WTC11 (cell line): ENCODE data around the gene NEDD4L. TPM values are rescaled to one million over a fixed set of nuclear protein-coding genes. Genes with fewer than 3 reads are reported as not detected.

Experiments
- ATAC-seq: fragments of 200-7000 bp; cut with Tn5 transposase; 2 replicates; pipeline ENCODE4 v1.10.0; 2021; ENCODE audit warnings: mild to moderate bottlenecking, moderate library complexity
- CTCF ChIA-PET: fragments of 300-600 bp; sonication (Branson Sonifier 250); formaldehyde crosslinking; loops from one replicate; lab custom pipeline; 2021; ENCODE audit warnings: antibody characterized with exemption; lab: Charles Lee
- POLR2A ChIA-PET: fragments of 350-600 bp; sonication (Branson Sonifier 250); formaldehyde crosslinking; loops from one replicate; lab custom pipeline; 2021; ENCODE audit warnings: antibody characterized with exemption; lab: Charles Lee
- DNase-seq: peaks from one replicate; pipeline ENCODE4 v3.0.0; 2021; ENCODE audit warnings: low spot score
- H3K27ac Mint-ChIP-seq: 2 replicates; pipeline ENCODE4 v1.8.0; 2021; ENCODE audit warnings: mixed read lengths
- H3K27me3 Mint-ChIP-seq: 2 replicates; pipeline ENCODE4 v1.8.0; 2021; ENCODE audit warnings: low read depth, mild to moderate bottlenecking, moderate library complexity, mixed read lengths
- H3K36me3 Mint-ChIP-seq: 2 replicates; pipeline ENCODE4 v1.8.0; 2021; ENCODE audit warnings: mixed read lengths
- H3K4me1 Mint-ChIP-seq: 2 replicates; pipeline ENCODE4 v1.8.0; 2022; ENCODE audit warnings: mixed read lengths
- H3K4me3 Mint-ChIP-seq: 2 replicates; pipeline ENCODE4 v1.8.0; 2021; ENCODE audit warnings: mild to moderate bottlenecking, moderate library complexity, mixed read lengths
- H3K9me3 Mint-ChIP-seq: 2 replicates; pipeline ENCODE4 v1.8.0; 2021; ENCODE audit warnings: mixed read lengths
- ATF3 ChIP-seq: sonication (generic); formaldehyde crosslinking; conservative IDR thresholded peaks from 2 replicates; pipeline ENCODE4 v1.8.1; 2022; ENCODE audit warnings: mild to moderate bottlenecking, missing genetic modification reagents
- CBFB ChIP-seq: sonication (generic); formaldehyde crosslinking; IDR thresholded peaks from 2 replicates; pipeline ENCODE4 v1.8.1; 2022; ENCODE audit warnings: mild to moderate bottlenecking, low read depth, missing genetic modification reagents
- E2F4 ChIP-seq: sonication (generic); formaldehyde crosslinking; IDR thresholded peaks from 2 replicates; pipeline ENCODE4 v1.8.1; 2022; ENCODE audit warnings: low read depth, mild to moderate bottlenecking, moderate library complexity, missing genetic modification reagents, borderline replicate concordance
- FOXJ3 ChIP-seq: sonication (generic); formaldehyde crosslinking; IDR thresholded peaks from 2 replicates; pipeline ENCODE4 v1.9.0; 2021; ENCODE audit warnings: missing genetic modification reagents, mild to moderate bottlenecking, borderline replicate concordance
- GABPB1 ChIP-seq: sonication (generic); formaldehyde crosslinking; IDR thresholded peaks from 2 replicates; pipeline ENCODE4 v1.8.1; 2023; ENCODE audit warnings: mild to moderate bottlenecking, missing genetic modification reagents
- GTF2I ChIP-seq: fragments of 250-450 bp; sonication (Bioruptor Pico); conservative IDR thresholded peaks from 2 replicates; pipeline ENCODE4 v1.4.0; 2021; ENCODE audit warnings: mild to moderate bottlenecking
- JUN ChIP-seq: sonication (generic); formaldehyde crosslinking; IDR thresholded peaks from 2 replicates; pipeline ENCODE4 v1.8.0; 2023; ENCODE audit warnings: mild to moderate bottlenecking, missing genetic modification reagents
- KAT7 ChIP-seq: sonication (generic); formaldehyde crosslinking; IDR thresholded peaks from 2 replicates; pipeline ENCODE4 v1.8.1; 2023; ENCODE audit warnings: missing genetic modification reagents, mild to moderate bottlenecking, borderline replicate concordance
- MLX ChIP-seq: sonication (generic); formaldehyde crosslinking; IDR thresholded peaks from 2 replicates; pipeline ENCODE4 v1.8.1; 2023; ENCODE audit warnings: mild to moderate bottlenecking, missing genetic modification reagents, moderate library complexity
- NFYB ChIP-seq: sonication (generic); formaldehyde crosslinking; conservative IDR thresholded peaks from 2 replicates; pipeline ENCODE4 v1.8.0; 2022; ENCODE audit warnings: low read depth, missing genetic modification reagents
- NR3C1 ChIP-seq: sonication (generic); formaldehyde crosslinking; conservative IDR thresholded peaks from 2 replicates; pipeline ENCODE4 v1.8.1; 2023; ENCODE audit warnings: low read depth, mild to moderate bottlenecking, missing genetic modification reagents
- OVOL2 ChIP-seq: fragments of 250-450 bp; sonication (Bioruptor Pico); IDR thresholded peaks from 2 replicates; pipeline ENCODE4 v1.9.0; 2021; ENCODE audit warnings: mild to moderate bottlenecking, borderline replicate concordance
- SMAD4 ChIP-seq: sonication (generic); formaldehyde crosslinking; IDR thresholded peaks from 2 replicates; pipeline ENCODE4 v1.8.0; 2022; ENCODE audit warnings: mild to moderate bottlenecking, missing genetic modification reagents
- TEAD4 ChIP-seq: sonication (generic); formaldehyde crosslinking; IDR thresholded peaks from 2 replicates; pipeline ENCODE4 v1.8.0; 2022; ENCODE audit warnings: mild to moderate bottlenecking, missing genetic modification reagents
- USF1 ChIP-seq: sonication (generic); formaldehyde crosslinking; IDR thresholded peaks from 2 replicates; pipeline ENCODE4 v1.8.0; 2022; ENCODE audit warnings: mild to moderate bottlenecking, missing genetic modification reagents
- USF2 ChIP-seq: sonication (generic); formaldehyde crosslinking; IDR thresholded peaks from 2 replicates; pipeline ENCODE4 v1.8.1; 2023; ENCODE audit warnings: mild to moderate bottlenecking, missing genetic modification reagents, moderate library complexity
- ZBTB21 ChIP-seq: sonication (generic); formaldehyde crosslinking; IDR thresholded peaks from 2 replicates; pipeline ENCODE4 v1.8.1; 2023; ENCODE audit warnings: mild to moderate bottlenecking, missing genetic modification reagents, borderline replicate concordance
- ZNF396 ChIP-seq: fragments of 250-450 bp; sonication (Bioruptor Pico); IDR thresholded peaks from 2 replicates; pipeline ENCODE4 v1.8.0; 2021; ENCODE audit warnings: mild to moderate bottlenecking, moderate library complexity, borderline replicate concordance
- ZNF416 ChIP-seq: fragments of 250-450 bp; sonication (Bioruptor Pico); IDR thresholded peaks from 2 replicates; pipeline ENCODE4 v1.9.0; 2021; ENCODE audit warnings: mild to moderate bottlenecking, inconsistent platforms
- ZNF425 ChIP-seq: fragments of 250-450 bp; sonication (Bioruptor Pico); conservative IDR thresholded peaks from 2 replicates; pipeline ENCODE4 v1.9.0; 2021; ENCODE audit warnings: mild to moderate bottlenecking
- total RNA-seq: library from RNA; stranded (reverse); gene quantifications from 3 replicates; pipeline ENCODE4 v1.2.3, GENCODE V29; 2021
- TF ChIP-seq, protein P1 (sequence below): sonication (generic); formaldehyde crosslinking; IDR thresholded peaks from 2 replicates; pipeline ENCODE4 v1.8.1; 2023; ENCODE audit warnings: mild to moderate bottlenecking, missing genetic modification reagents
- TF ChIP-seq, protein P2 (sequence below): sonication (generic); formaldehyde crosslinking; conservative IDR thresholded peaks from 2 replicates; pipeline ENCODE4 v1.8.1; 2023; ENCODE audit warnings: mild to moderate bottlenecking, low read depth, missing genetic modification reagents, moderate library complexity
- TF ChIP-seq, protein P3 (sequence below): sonication (generic); formaldehyde crosslinking; IDR thresholded peaks from 2 replicates; pipeline ENCODE4 v1.8.1; 2023; ENCODE audit warnings: mild to moderate bottlenecking, missing genetic modification reagents
- TF ChIP-seq, protein P4 (sequence below): sonication (generic); formaldehyde crosslinking; IDR thresholded peaks from 2 replicates; pipeline ENCODE4 v1.8.0; 2022; ENCODE audit warnings: mild to moderate bottlenecking, missing genetic modification reagents

NEDD4L gene
- total RNA-seq, 1 experiment from 2014 or later = 88.0 TPM

- H3K4me3 Mint-ChIP-seq = no peak overlapping the region
- DNase-seq = no peak
- ATAC-seq = no peak
- no peak overlapping the region for H3K27ac Mint-ChIP-seq
- no peaks in the 10 kb centered on the region for H3K4me1 Mint-ChIP-seq
- H3K9me3 Mint-ChIP-seq = no peaks in the 10 kb centered on the region
- ChIA-PET CTCF (no interaction called here), POLR2A (no interaction called here)
- TF ChIP-seq ZNF425 (CRISPR knock-in tag) (no peak), GTF2I (CRISPR knock-in tag) (no peak), KAT7 (CRISPR knock-in tag) (no peak), ZNF416 (CRISPR knock-in tag) (no peak), MLX (no peak), GABPB1 (no peak), ZNF396 (CRISPR knock-in tag) (no peak), FOXJ3 (CRISPR knock-in tag) (no peak), CBFB (CRISPR knock-in tag) (no peak), JUN (CRISPR knock-in tag) (no peak), E2F4 (CRISPR knock-in tag) (no peak), NFYB (CRISPR knock-in tag) (no peak), TEAD4 (CRISPR knock-in tag) (no peak)
- TF ChIP-seq, protein P1, sequence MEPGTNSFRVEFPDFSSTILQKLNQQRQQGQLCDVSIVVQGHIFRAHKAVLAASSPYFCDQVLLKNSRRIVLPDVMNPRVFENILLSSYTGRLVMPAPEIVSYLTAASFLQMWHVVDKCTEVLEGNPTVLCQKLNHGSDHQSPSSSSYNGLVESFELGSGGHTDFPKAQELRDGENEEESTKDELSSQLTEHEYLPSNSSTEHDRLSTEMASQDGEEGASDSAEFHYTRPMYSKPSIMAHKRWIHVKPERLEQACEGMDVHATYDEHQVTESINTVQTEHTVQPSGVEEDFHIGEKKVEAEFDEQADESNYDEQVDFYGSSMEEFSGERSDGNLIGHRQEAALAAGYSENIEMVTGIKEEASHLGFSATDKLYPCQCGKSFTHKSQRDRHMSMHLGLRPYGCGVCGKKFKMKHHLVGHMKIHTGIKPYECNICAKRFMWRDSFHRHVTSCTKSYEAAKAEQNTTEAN = no peak
- TF ChIP-seq, protein P2, sequence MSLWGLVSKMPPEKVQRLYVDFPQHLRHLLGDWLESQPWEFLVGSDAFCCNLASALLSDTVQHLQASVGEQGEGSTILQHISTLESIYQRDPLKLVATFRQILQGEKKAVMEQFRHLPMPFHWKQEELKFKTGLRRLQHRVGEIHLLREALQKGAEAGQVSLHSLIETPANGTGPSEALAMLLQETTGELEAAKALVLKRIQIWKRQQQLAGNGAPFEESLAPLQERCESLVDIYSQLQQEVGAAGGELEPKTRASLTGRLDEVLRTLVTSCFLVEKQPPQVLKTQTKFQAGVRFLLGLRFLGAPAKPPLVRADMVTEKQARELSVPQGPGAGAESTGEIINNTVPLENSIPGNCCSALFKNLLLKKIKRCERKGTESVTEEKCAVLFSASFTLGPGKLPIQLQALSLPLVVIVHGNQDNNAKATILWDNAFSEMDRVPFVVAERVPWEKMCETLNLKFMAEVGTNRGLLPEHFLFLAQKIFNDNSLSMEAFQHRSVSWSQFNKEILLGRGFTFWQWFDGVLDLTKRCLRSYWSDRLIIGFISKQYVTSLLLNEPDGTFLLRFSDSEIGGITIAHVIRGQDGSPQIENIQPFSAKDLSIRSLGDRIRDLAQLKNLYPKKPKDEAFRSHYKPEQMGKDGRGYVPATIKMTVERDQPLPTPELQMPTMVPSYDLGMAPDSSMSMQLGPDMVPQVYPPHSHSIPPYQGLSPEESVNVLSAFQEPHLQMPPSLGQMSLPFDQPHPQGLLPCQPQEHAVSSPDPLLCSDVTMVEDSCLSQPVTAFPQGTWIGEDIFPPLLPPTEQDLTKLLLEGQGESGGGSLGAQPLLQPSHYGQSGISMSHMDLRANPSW (CRISPR knock-in tag) = no peak
- peaks cover 72% of the 10 kb centered on the region for H3K36me3 Mint-ChIP-seq
- no peaks in the 10 kb centered on the region for H3K27me3 Mint-ChIP-seq
Observed at GRCh38 chr18:58370038-58370580, 326.1 kb downstream of the NEDD4L start.

GRCh38 chr18:58370612-58371011 is 326.6 kb downstream of the NEDD4L start:
- Mint-ChIP-seq H3K4me3 (no peak overlapping the region), H3K27ac (no peak overlapping the region), H3K27me3 (no peaks in the 10 kb centered on the region), H3K36me3 (peaks cover 72% of the 10 kb centered on the region), H3K4me1 (no peaks in the 10 kb centered on the region), H3K9me3 (no peaks in the 10 kb centered on the region)
- POLR2A ChIA-PET = no interaction called here
- ATAC-seq (no peak), DNase-seq (no peak)
- CTCF ChIA-PET = no interaction called here
- no peak for TF ChIP-seq ZBTB21 (CRISPR knock-in tag)
- TF ChIP-seq OVOL2 = no peak
- TF ChIP-seq, protein P3, sequence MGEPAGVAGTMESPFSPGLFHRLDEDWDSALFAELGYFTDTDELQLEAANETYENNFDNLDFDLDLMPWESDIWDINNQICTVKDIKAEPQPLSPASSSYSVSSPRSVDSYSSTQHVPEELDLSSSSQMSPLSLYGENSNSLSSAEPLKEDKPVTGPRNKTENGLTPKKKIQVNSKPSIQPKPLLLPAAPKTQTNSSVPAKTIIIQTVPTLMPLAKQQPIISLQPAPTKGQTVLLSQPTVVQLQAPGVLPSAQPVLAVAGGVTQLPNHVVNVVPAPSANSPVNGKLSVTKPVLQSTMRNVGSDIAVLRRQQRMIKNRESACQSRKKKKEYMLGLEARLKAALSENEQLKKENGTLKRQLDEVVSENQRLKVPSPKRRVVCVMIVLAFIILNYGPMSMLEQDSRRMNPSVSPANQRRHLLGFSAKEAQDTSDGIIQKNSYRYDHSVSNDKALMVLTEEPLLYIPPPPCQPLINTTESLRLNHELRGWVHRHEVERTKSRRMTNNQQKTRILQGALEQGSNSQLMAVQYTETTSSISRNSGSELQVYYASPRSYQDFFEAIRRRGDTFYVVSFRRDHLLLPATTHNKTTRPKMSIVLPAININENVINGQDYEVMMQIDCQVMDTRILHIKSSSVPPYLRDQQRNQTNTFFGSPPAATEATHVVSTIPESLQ (CRISPR knock-in tag) = no peak
- TF ChIP-seq, protein P4, sequence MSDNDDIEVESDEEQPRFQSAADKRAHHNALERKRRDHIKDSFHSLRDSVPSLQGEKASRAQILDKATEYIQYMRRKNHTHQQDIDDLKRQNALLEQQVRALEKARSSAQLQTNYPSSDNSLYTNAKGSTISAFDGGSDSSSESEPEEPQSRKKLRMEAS (CRISPR knock-in tag) = no peak
- no peak for TF ChIP-seq SMAD4 (CRISPR knock-in tag)
- TF ChIP-seq USF2 = no peak
- TF ChIP-seq ATF3 (CRISPR knock-in tag) = no peak
- no peak for TF ChIP-seq USF1
- no peak for TF ChIP-seq NR3C1 (CRISPR knock-in tag)
